IPS-18a (cell line): Measurements from ENCODE around the gene SELENOS.

ENCODE experiments used
- H3K27ac ChIP-seq: one replicate; pipeline ENCODE4 v1.5.1; 2013; ENCODE audit warnings: low read length
- H3K27me3 ChIP-seq: one replicate; pipeline ENCODE4 v1.6.1; 2013; ENCODE audit warnings: mild to moderate bottlenecking, low read length; ENCODE audit not compliant: control insufficient read depth, insufficient read depth
- H3K36me3 ChIP-seq: one replicate; pipeline ENCODE4 v1.6.1; 2013; ENCODE audit warnings: low read depth, low read length; ENCODE audit not compliant: control insufficient read depth
- H3K4me1 ChIP-seq: one replicate; pipeline ENCODE4 v1.6.1; 2013; ENCODE audit warnings: low read depth, low read length; ENCODE audit not compliant: control insufficient read depth
- H3K4me3 ChIP-seq: one replicate; pipeline ENCODE4 v1.5.1; 2013; ENCODE audit warnings: low read length
- H3K9ac ChIP-seq: one replicate; pipeline ENCODE4 v1.6.1; 2013; ENCODE audit warnings: mild to moderate bottlenecking, low read length, moderate library complexity
- H3K9me3 ChIP-seq: one replicate; pipeline ENCODE4 v1.6.1; 2013; ENCODE audit warnings: low read depth, low read length; ENCODE audit not compliant: control insufficient read depth

SELENOS gene

GRCh38 chr15:101318147-101318819 lies 41.0 kb upstream of the SELENOS start:
- Histone ChIP-seq H3K27me3 (peaks cover 8% of the 10 kb centered on the region), H3K36me3 (no peaks in the 10 kb centered on the region), H3K27ac (no peak overlapping the region), H3K9me3 (no peaks in the 10 kb centered on the region), H3K4me3 (no peak overlapping the region), H3K4me1 (no peaks in the 10 kb centered on the region), H3K9ac (no peak overlapping the region)

GRCh38 chr15:101317336-101317872 lies 40.1 kb upstream of the SELENOS start:
- Histone ChIP-seq H3K27me3 (peaks cover 8% of the 10 kb centered on the region), H3K4me1 (no peaks in the 10 kb centered on the region), H3K4me3 (no peak overlapping the region), H3K9me3 (no peaks in the 10 kb centered on the region), H3K36me3 (no peaks in the 10 kb centered on the region), H3K9ac (no peak overlapping the region), H3K27ac (no peak overlapping the region)

DNA sequence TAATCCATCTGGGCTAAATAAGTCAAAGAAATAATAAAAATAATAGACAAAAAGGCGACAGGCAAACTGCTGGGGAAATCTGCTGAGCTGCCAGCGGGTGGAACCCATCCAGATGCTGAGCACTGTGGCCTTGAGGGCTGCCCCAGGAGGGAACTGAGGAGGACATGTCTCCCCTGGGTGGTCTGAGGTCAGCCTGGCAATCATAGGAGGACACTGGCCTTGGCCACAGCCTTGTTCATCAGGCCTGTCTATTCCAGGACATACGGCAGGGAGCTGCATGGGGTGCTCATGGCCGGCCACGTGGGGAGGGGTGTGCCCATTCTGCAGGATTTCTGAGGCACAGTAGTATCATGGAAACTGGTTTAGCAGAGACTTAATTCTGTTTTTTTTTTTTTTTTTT lies 39.2 kb upstream of the SELENOS start:
- Histone ChIP-seq H3K9ac (no peak overlapping the region), H3K36me3 (no peaks in the 10 kb centered on the region), H3K4me3 (no peak overlapping the region), H3K4me1 (no peaks in the 10 kb centered on the region), H3K27me3 (peaks cover 8% of the 10 kb centered on the region), H3K27ac (no peak overlapping the region), H3K9me3 (no peaks in the 10 kb centered on the region)

GRCh38 chr15:101315736-101316135 lies 38.5 kb upstream of the SELENOS start:
- H3K9ac ChIP-seq = no peak overlapping the region
- H3K36me3 ChIP-seq = no peaks in the 10 kb centered on the region

DNA sequence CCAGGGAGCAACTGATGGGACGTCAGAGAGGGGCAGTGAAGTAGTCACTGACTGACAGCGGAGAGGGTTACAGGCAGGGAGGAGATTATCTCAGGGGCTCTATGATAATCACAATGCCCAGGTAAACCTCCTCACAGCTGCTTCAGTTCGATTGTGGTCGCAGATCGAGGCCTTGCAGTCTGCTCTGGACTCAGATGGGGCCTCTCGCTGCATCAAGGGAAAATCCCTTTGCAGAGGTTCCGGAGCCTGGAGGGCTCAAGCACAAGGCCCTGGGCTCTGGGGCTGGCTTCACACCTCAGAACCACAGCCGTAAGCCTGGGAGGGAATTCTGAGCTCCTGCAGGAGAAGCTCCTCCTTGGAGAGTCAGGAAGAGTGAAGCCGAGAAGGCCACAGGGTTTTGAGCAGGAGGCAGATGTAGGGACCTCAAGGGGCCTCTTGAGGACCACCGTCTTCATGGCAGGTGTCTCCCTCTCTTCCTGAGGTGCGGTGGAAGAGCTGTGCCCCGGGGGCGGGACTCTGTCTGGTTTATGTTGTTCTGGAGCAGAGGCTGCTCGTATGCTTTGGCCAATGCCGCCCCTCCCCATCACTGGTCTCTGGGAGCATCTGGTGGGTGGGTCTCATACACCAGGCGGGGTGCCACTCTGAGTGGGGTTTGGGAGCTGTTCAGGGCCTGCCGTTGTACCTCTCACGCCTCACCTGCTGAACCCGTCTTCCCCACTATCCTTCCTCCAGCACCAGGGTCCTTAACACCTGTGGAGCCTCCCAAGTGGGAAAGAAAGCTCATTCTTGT lies 37.2 kb upstream of the SELENOS start:
- Histone ChIP-seq H3K36me3 (no peaks in the 10 kb centered on the region), H3K9ac (no peak overlapping the region), H3K27ac (no peak overlapping the region), H3K27me3 (no peaks in the 10 kb centered on the region), H3K4me1 (no peaks in the 10 kb centered on the region), H3K9me3 (no peaks in the 10 kb centered on the region), H3K4me3 (no peak overlapping the region)

More at GRCh38 chr15:101315736-101316135, 38.5 kb upstream of the SELENOS start:
- Histone ChIP-seq H3K27ac (no peak overlapping the region), H3K4me3 (no peak overlapping the region), H3K27me3 (peaks cover 5% of the 10 kb centered on the region), H3K9me3 (no peaks in the 10 kb centered on the region), H3K4me1 (no peaks in the 10 kb centered on the region)

DNA sequence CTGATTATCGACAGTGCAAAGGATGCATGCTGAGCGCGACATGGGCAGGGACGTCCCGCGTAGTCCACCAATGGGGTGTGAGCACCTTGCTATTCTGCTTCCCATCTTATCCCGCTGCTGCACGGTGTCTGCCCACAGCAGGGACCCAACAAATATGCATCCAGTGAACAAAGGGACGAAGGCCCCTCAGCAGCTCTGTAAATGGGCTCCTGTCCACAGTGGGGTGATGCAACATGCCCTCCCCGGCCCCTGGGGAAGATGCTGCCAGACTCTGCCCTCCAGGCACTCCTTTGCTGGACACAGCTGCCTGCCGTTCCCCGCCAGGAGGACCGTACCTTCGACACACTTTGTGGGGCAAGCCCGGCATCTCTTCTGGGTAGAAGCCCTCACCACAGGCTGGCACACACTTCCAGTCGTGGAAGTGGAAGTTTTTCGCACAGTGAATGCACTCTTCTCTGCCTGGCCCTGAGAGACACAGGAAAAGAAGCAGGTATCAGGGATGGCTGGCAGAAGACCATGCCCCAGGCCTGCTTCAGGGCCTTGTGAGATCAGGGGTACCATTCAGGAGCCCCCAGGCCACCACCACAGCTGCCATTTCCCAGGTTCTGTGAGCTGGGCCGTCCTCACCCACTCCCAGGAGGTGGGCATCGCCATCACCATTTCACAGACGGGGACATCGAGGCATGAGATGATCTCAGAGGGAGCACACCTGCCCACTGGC lies 35.9 kb upstream of the SELENOS start:
- no peaks in the 10 kb centered on the region for H3K4me1 ChIP-seq
- no peaks in the 10 kb centered on the region for H3K9me3 ChIP-seq
- H3K36me3 ChIP-seq = no peaks in the 10 kb centered on the region
- H3K9ac ChIP-seq = no peak overlapping the region
- no peak overlapping the region for H3K27ac ChIP-seq
- H3K4me3 ChIP-seq = no peak overlapping the region
- no peaks in the 10 kb centered on the region for H3K27me3 ChIP-seq

DNA sequence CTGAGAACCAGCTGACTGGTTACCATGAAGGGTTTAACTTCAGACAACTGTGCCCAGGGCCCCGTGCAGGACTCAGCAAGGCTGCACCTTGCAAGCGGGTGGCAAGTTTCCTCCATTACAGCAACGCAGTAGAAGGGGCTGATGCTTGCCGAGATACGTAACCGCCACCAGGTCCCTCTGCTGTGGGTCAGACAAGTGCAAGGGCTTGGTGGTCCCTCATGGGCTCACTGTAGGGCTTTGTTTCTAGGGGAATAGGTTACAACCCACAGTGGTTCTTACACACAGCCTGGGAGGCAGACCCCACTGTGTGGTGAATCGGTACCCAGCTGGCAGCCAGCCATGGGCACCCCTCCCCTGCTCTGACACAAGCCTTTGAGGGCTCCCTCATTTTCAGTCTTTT lies 33.2 kb upstream of the SELENOS start:
- Histone ChIP-seq H3K27me3 (no peaks in the 10 kb centered on the region), H3K4me1 (no peaks in the 10 kb centered on the region), H3K4me3 (no peak overlapping the region), H3K9ac (no peak overlapping the region), H3K36me3 (no peaks in the 10 kb centered on the region), H3K9me3 (no peaks in the 10 kb centered on the region), H3K27ac (no peak overlapping the region)

DNA sequence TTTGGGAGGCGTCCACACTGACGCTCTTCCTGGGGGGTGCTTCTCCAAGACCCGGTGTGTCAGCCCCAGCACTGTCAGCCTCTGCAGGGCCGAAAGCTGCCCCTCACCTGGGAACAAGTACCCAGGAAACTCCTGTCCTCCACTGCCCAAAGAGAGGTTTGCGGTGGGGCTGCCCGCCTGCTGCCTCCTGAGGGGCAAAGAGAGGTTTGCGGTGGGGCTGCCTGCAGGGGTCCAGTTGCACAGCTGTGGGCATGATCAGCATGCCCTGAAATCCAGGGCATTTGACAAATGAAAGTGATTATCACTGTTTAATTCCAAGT lies 32.8 kb upstream of the SELENOS start:
- no peak overlapping the region for H3K27ac ChIP-seq
- H3K4me1 ChIP-seq = no peaks in the 10 kb centered on the region
- no peak overlapping the region for H3K9ac ChIP-seq
- H3K36me3 ChIP-seq = no peaks in the 10 kb centered on the region
- H3K4me3 ChIP-seq = no peak overlapping the region
- H3K27me3 ChIP-seq = no peaks in the 10 kb centered on the region
- H3K9me3 ChIP-seq = no peaks in the 10 kb centered on the region

GRCh38 chr15:101309436-101310160 lies 32.3 kb upstream of the SELENOS start:
- no peaks in the 10 kb centered on the region for H3K27me3 ChIP-seq
- H3K27ac ChIP-seq = no peak overlapping the region
- H3K9ac ChIP-seq = no peak overlapping the region
- H3K4me3 ChIP-seq = no peak overlapping the region
- H3K4me1 ChIP-seq = no peaks in the 10 kb centered on the region
- no peaks in the 10 kb centered on the region for H3K9me3 ChIP-seq
- no peaks in the 10 kb centered on the region for H3K36me3 ChIP-seq

DNA sequence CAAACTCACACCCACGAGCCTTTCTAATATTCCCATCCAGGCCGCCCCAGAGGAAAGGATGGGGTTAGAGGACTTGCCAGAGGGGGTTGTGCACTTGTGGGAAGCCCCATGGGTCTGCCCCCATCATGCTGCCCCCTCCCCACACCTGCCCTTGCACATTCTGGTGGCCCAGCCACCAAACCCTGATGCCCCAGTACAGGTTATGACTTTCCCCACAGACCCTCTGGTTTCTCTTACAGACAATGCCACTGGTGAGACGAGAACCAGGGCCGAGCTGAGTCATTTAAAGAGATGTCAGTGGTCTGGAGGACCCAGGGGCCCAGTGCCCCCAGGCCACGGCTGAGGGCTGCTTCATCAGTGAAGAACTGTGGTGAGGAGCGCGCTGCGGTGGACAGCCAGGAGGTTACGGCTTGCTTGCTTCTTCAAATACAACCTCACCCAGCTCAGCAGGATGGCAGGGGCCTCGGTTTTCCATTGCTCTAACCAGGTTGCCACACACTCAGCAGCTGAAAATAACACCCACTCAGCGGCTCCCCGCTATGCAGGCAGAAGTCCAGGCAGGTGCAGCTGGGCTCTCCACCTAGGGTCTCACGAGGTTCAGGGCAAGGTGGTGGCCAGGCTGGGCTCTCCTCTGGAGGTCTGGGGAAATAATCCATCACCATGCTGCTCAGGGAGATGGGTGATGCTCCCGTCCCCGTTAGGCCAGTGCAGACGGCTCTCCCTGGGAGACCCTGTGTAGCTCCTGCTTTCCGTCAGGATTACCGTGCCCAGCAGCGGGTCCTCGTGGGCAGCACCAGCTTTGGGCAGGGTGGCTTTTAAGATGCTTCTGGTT lies 31.5 kb upstream of the SELENOS start:
- Histone ChIP-seq H3K9ac (no peak overlapping the region), H3K4me1 (no peaks in the 10 kb centered on the region), H3K27ac (no peak overlapping the region), H3K27me3 (no peaks in the 10 kb centered on the region), H3K36me3 (no peaks in the 10 kb centered on the region), H3K4me3 (no peak overlapping the region), H3K9me3 (no peaks in the 10 kb centered on the region)
